ENCODE results near the gene WDR59. TPM values are rescaled to one million over a fixed set of nuclear protein-coding genes. Genes with fewer than 3 reads are reported as not detected.

WDR59 gene
- total and polyA plus RNA-seq, 2 of the 4 experiments (the other 2 are of a cell fraction) = 29.4 to 44.6 TPM

DNA sequence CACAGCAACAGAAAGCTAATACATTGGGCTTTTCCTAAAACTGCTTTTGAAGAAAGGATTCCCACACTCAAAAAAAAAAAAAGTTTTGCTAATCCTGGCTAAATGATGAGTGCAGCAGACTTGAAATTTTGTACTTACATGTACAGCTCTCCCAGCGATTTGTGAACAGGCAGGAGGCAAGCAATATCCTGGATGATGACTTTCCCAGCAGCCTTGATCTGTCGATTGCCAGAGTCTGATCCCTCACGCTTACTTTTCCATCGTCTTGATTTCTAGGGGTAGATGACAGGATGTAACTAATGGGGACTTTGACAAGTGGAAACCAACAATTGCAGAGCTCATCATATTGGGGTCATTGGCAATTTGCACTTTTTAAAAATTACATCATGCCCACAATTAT, 91.4 kb downstream of the WDR59 start:
- ChIA-PET POLR2A (ENCODE audit: unreplicated experiment) (no interaction called here), CTCF (no interaction called here)
- Histone ChIP-seq H3K9ac (ENCODE audit: low read depth, low read length) (no peak overlapping the region), H3K9me3 (ENCODE audit: control insufficient read depth, insufficient read depth, low read length) (no peaks in the 10 kb centered on the region), H2AK9ac (replicated peaks; ENCODE audit: low read depth, low read length, poor library complexity) (no peak overlapping the region), H3K18ac (ENCODE audit: low read depth, low read length) (no peak overlapping the region), H2BK5ac (ENCODE audit: low read depth, low read length, poor library complexity, severe bottlenecking) (no peak overlapping the region), H2AFZ (replicated peaks; ENCODE audit: low read length, poor library complexity) (no peak overlapping the region), H3K27me3 (ENCODE audit: control insufficient read depth, insufficient read depth, low read length) (no peaks in the 10 kb centered on the region), H4K8ac (ENCODE audit: low read depth in 2 of 2, low read length in 2 of 2) (no peak overlapping the region), H3K14ac (replicated peaks; ENCODE audit: low read depth, low read length) (no peak overlapping the region), H3K23ac (ENCODE audit: low read depth, low read length) (no peak overlapping the region), H3K4ac (ENCODE audit: low read depth, low read length) (no peak overlapping the region), H2BK120ac (ENCODE audit: low read depth, low read length) (no peak overlapping the region), H4K91ac (ENCODE audit: insufficient read depth, low read depth, low read length) (no peak overlapping the region), H3K27ac (ENCODE audit: insufficient read depth, low read length) (no peak overlapping the region), H3K4me1 (ENCODE audit: control insufficient read depth, insufficient read depth, low read length) (no peaks in the 10 kb centered on the region), H3K9me1 (ENCODE audit: insufficient read depth, low read length) (peaks cover 2% of the 10 kb centered on the region), H3K56ac (ENCODE audit: extremely low read depth, insufficient read depth, low read length) (no peak overlapping the region), H3K36me3 (ENCODE audit: control insufficient read depth, insufficient read depth, low read length) (peaks cover 22% of the 10 kb centered on the region), H4K20me1 (ENCODE audit: insufficient read depth, low read length) (no peaks in the 10 kb centered on the region), H2AK5ac (ENCODE audit: low read depth, low read length) (no peak overlapping the region), H2BK15ac (ENCODE audit: low read depth, low read length) (no peak overlapping the region), H4K5ac (ENCODE audit: low read depth, low read length) (no peak overlapping the region), H3K79me1 (ENCODE audit: low read depth in 1 of 2, low read length in 2 of 2) (no peaks in the 10 kb centered on the region; a peak in 1 of 4 replicates), H3K4me2 (ENCODE audit: low read depth, low read length) (no peak overlapping the region), H3K4me3 (ENCODE audit: insufficient read depth, low read depth, low read length) (no peak overlapping the region), H2BK20ac (ENCODE audit: low read depth, low read length) (no peak overlapping the region)
- TF ChIP-seq NFE2L2 (IDR thresholded peaks at IDR 0.05; ENCODE audit: low read depth, low read length) = no peak
- intact Hi-C loops (cut with micrococcal nuclease) = no loop called here
- in situ Hi-C loops (cut with MboI; ENCODE audit: low sequenced_read_pairs) = no loop called here
- no TSS peak for BruUV-seq (replicated peaks)
- DNase-seq = no peak
- dilution Hi-C loops (cut with HindIII; ENCODE audit: low sequenced_read_pairs, unreplicated experiment) = no loop called here
- no peak for ATAC-seq (ENCODE audit: low read depth)
- 100% methylated on average over 1 of the region's 4 CpGs; no CpG with 5 or more reads in 1 of the 2 experiments for WGBS, 2 experiments (ENCODE audit: extremely low coverage in 2 of 2, insufficient read length in 1 of 2)

Data from IMR-90 (cell line).